Measurements from ENCODE around the gene TOM1.
"Not testable (repeated sequence)": the region's sequence is repeated elsewhere in the genome, so short reads cannot be mapped to it uniquely, and the experiment has no call there.

TOM1 gene

GRCh38 chr22:35394810-35395563 is 95.3 kb downstream of the TOM1 start:
- no peaks in the 10 kb centered on the region for H3K4me1 ChIP-seq (ENCODE audit: insufficient read depth, poor library complexity, severe bottlenecking)
- H3K4me3 ChIP-seq (ENCODE audit: severe bottlenecking) = no peak overlapping the region
- no peaks in the 10 kb centered on the region for H3K27me3 ChIP-seq (ENCODE audit: insufficient read depth, poor library complexity, severe bottlenecking)
- no peak for ATAC-seq (ENCODE audit: low read depth)
- no peak overlapping the region for H3K27ac ChIP-seq (ENCODE audit: poor library complexity, severe bottlenecking)
- TF ChIP-seq CTCF (IDR thresholded peaks at IDR 0.05; ENCODE audit: poor library complexity, severe bottlenecking) = no peak
- no peak for DNase-seq (ENCODE audit: low spot score)
- H3K36me3 ChIP-seq (ENCODE audit: low read depth) = no peaks in the 10 kb centered on the region
- H3K9me3 ChIP-seq (ENCODE audit: severe bottlenecking) = no peaks in the 10 kb centered on the region

GRCh38 chr22:35396622-35397021 is 96.9 kb downstream of the TOM1 start:
- not testable (repeated sequence) for H3K4me1 ChIP-seq (ENCODE audit: insufficient read depth, poor library complexity, severe bottlenecking); DNase-seq (ENCODE audit: low spot score)

GRCh38 chr22:35397095-35397904 is 97.6 kb downstream of the TOM1 start:
- H3K9me3 ChIP-seq (ENCODE audit: severe bottlenecking) = no peaks in the 10 kb centered on the region
- no peak overlapping the region for H3K4me3 ChIP-seq (ENCODE audit: severe bottlenecking)
- H3K27me3 ChIP-seq (ENCODE audit: insufficient read depth, poor library complexity, severe bottlenecking) = no peaks in the 10 kb centered on the region
- DNase-seq (ENCODE audit: low spot score) (no peak), ATAC-seq (ENCODE audit: low read depth) (no peak)
- no peak overlapping the region for H3K27ac ChIP-seq (ENCODE audit: poor library complexity, severe bottlenecking)
- no peak for TF ChIP-seq CTCF (IDR thresholded peaks at IDR 0.05; ENCODE audit: poor library complexity, severe bottlenecking)
- peaks cover 9% of the 10 kb centered on the region for H3K4me1 ChIP-seq (ENCODE audit: insufficient read depth, poor library complexity, severe bottlenecking)
- H3K36me3 ChIP-seq (ENCODE audit: low read depth) = peaks cover 17% of the 10 kb centered on the region

More at GRCh38 chr22:35396622-35397021, 96.9 kb downstream of the TOM1 start:
- peaks cover 12% of the 10 kb centered on the region for H3K36me3 ChIP-seq (ENCODE audit: low read depth)
- H3K9me3 ChIP-seq (ENCODE audit: severe bottlenecking); H3K4me3 ChIP-seq (ENCODE audit: severe bottlenecking); ATAC-seq (ENCODE audit: low read depth); H3K27me3 ChIP-seq (ENCODE audit: insufficient read depth, poor library complexity, severe bottlenecking); H3K27ac ChIP-seq (ENCODE audit: poor library complexity, severe bottlenecking): not testable (repeated sequence)
